NCI-H128 (cell line): ENCODE measurements around the gene ALCAM.

Experiments used
- DNase-seq: peaks from one replicate; lab custom pipeline; 2025; ENCODE audit not compliant: unreplicated experiment; lab: John Stamatoyannopoulos, UW

Gene ALCAM

GRCh38 chr3:105355408-105356061, 11.2 kb upstream of the ALCAM start:
- no peak for DNase-seq

GRCh38 chr3:105356396-105356795, 10.3 kb upstream of the ALCAM start:
- no peak for DNase-seq

- no peak for DNase-seq
These were observed 9.7 kb upstream of the ALCAM start for GRCh38 chr3:105356988-105357387.

GRCh38 chr3:105359098-105359762, 7.5 kb upstream of the ALCAM start:
- no peak for DNase-seq

GRCh38 chr3:105360003-105360402, 6.7 kb upstream of the ALCAM start:
- DNase-seq, result no peak

- no peak for DNase-seq
These were observed 4.6 kb upstream of the ALCAM start for GRCh38 chr3:105362021-105362665.

GRCh38 chr3:105364128-105364527, 2.6 kb upstream of the ALCAM start:
- DNase-seq, result no peak

GRCh38 chr3:105365081-105365390, 1.7 kb upstream of the ALCAM start:
- no peak for DNase-seq

- DNase-seq, result no peak
These were observed 1.1 kb upstream of the ALCAM start for GRCh38 chr3:105365391-105366325.

GRCh38 chr3:105367063-105367405, 325 bp downstream of the ALCAM start:
- DNase-seq, result no peak

GRCh38 chr3:105367406-105368213, 901 bp downstream of the ALCAM start:
- peak; percentile 31 for DNase-seq

GRCh38 chr3:105368566-105369499, 2.1 kb downstream of the ALCAM start:
- DNase-seq, result peak; percentile 49

GRCh38 chr3:105369500-105370371, 3.0 kb downstream of the ALCAM start:
- DNase-seq, result peak; percentile 47

GRCh38 chr3:105373383-105373782, 6.7 kb downstream of the ALCAM start:
- DNase-seq, result no peak

- no peak for DNase-seq
These were observed 9.2 kb downstream of the ALCAM start for GRCh38 chr3:105375750-105376511.

- no peak for DNase-seq
These were observed 11.0 kb downstream of the ALCAM start for GRCh38 chr3:105377716-105378115.

- DNase-seq, result no peak
These were observed 18.5 kb downstream of the ALCAM start for GRCh38 chr3:105385179-105385578.
